ENCODE data around the gene ZNF777. TPM values are rescaled to one million over a fixed set of nuclear protein-coding genes. Genes with fewer than 3 reads are reported as not detected.

Gene ZNF777
- total RNA-seq, 2 experiments from 2014 or later: 14.5 to 14.8 TPM

DNA sequence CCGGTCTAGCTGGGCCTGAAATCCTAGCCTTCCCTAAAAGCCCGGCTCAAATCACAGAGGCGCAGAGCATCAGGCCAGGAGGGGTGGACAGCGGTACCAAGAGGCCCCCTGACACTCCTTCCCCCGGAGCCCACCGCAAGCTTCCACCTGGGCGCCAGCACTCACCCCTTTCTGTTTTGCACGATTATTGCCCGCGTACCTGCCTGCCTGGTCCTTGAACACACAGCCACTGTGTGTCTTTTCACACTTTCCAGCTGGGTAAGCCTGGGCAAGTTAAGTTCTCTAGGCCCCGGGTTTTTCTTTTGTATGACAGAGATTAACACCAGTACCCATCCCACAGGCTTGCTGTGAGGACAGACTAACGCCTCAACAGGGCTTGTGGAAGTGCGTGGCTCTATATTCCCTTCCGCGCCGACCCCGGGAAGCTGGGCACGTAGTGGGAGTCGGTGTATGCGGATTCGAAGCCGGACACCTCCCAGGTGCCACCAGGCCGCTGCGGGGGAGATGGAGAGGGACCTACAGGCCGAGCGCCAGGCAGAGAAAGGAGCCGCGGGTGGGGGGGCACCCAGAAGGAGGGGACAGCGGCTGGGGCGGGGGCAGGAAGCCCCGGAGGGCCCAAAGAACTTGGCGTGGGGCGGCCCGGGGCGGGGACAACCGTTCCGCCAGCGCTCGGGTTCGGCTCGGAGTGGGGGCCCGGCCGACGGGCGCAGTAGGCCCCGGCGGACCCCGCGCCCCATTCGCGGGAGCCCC lies 36.0 kb upstream of the ZNF777 start:
- ATAC-seq (ENCODE audit: poor library complexity) (peak; percentile 44), DNase-seq (peak; percentile 17 to 70 (median 48))
- Histone ChIP-seq H3K4me1 (ENCODE audit: insufficient read depth, low read length) (peaks cover 25% of the 10 kb centered on the region), H3K36me3 (ENCODE audit: insufficient read depth, low read length) (peaks cover 26% of the 10 kb centered on the region), H3K4me3 (ENCODE audit: low read length) (peak overlapping the region; percentile 73), H3K27me3 (ENCODE audit: control insufficient read depth in 1 of 2, insufficient read depth in 2 of 2, low read length in 2 of 2) (no peaks in the 10 kb centered on the region), H3K9me3 (ENCODE audit: control insufficient read depth in 1 of 2, insufficient read depth in 1 of 2, low read length in 2 of 2) (no peaks in the 10 kb centered on the region), H3K27ac (ENCODE audit: low read depth in 1 of 2, low read length in 2 of 2) (peak overlapping the region in 1 of 2 donors; percentile 21)
- Mint-ChIP-seq H3K4me1 (ENCODE audit: low read depth) (peaks cover 27% of the 10 kb centered on the region), H3K27me3 (no peaks in the 10 kb centered on the region), H3K36me3 (ENCODE audit: low read depth) (peaks cover 43% of the 10 kb centered on the region), H3K4me3 (peak overlapping the region; percentile 96), H3K27ac (peak overlapping the region; percentile 96), H3K9me3 (no peaks in the 10 kb centered on the region)
- TF ChIP-seq, protein P1, sequence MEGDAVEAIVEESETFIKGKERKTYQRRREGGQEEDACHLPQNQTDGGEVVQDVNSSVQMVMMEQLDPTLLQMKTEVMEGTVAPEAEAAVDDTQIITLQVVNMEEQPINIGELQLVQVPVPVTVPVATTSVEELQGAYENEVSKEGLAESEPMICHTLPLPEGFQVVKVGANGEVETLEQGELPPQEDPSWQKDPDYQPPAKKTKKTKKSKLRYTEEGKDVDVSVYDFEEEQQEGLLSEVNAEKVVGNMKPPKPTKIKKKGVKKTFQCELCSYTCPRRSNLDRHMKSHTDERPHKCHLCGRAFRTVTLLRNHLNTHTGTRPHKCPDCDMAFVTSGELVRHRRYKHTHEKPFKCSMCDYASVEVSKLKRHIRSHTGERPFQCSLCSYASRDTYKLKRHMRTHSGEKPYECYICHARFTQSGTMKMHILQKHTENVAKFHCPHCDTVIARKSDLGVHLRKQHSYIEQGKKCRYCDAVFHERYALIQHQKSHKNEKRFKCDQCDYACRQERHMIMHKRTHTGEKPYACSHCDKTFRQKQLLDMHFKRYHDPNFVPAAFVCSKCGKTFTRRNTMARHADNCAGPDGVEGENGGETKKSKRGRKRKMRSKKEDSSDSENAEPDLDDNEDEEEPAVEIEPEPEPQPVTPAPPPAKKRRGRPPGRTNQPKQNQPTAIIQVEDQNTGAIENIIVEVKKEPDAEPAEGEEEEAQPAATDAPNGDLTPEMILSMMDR (IDR thresholded peaks at IDR 0.05): no peak
- ChIA-PET CTCF (interaction anchor here (0.9 to 3.9 kb wide), 3 partner anchors 36 to 127 kb away, joined by 3 to 12 read pairs (median 5); partner anchors contain the start of gene ZNF777), POLR2A (no interaction called here)
- intact Hi-C loops (cut with DNase I, micrococcal nuclease): loop anchor here (1.0 to 10.0 kb wide), 11 partner anchors 75 to 492 kb away; partner anchors contain the start of genes PDIA4 (in 1 of the 2), ZNF282 (in 1 of the 2), ZNF425 (in 1 of the 2) and ZNF467 (in 1 of the 2)

DNA sequence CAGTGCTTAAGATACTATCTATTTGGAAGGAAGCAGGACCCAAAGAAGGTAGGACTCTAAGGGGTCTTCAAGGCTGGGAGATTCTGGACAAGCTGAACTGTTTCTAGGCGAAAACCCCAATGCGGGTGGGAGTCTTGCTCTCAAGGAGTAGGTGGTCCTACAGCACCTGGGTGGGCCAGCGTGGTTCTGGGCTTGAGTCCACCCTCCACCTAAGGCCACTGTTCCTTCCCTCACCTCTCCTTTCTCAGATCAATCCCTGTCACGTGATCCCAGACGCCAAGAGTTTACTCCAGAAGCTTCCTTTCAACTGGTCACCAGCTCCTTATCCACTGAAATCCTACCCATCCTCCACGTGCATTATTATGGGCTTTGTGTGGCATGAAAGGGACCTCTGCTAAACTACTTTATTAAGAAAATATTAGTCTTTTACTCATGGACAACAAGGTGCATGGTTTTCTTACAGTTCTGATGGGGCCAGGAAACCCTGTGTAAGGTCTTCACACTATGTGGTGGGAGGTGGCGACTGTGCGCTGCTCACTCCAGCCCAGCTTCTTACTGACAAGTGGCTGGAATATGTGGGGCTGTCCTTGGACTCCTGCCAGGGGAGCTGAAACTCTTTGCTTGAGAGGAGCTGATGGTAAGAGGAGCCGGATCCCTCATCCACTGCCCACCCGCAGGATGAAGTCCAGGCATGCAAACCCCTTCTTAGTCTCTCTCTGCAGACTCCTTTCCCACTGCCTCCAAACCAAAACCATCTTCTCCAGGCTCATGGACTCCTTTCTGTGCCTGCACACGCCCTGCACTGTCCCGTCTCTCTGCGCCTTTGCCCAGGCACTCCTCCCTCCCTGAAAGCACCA lies 35.2 kb upstream of the ZNF777 start:
- H3K36me3 Mint-ChIP-seq (ENCODE audit: low read depth): peaks cover 51% of the 10 kb centered on the region
- no peaks in the 10 kb centered on the region for H3K27me3 Mint-ChIP-seq
- Histone ChIP-seq H3K27me3 (ENCODE audit: control insufficient read depth in 1 of 2, insufficient read depth in 2 of 2, low read length in 2 of 2) (no peaks in the 10 kb centered on the region), H3K36me3 (ENCODE audit: insufficient read depth, low read length) (peaks cover 32% of the 10 kb centered on the region), H3K9me3 (ENCODE audit: control insufficient read depth in 1 of 2, insufficient read depth in 1 of 2, low read length in 2 of 2) (no peaks in the 10 kb centered on the region), H3K4me3 (ENCODE audit: low read length) (peak overlapping the region; percentile 73), H3K27ac (ENCODE audit: low read depth in 1 of 2, low read length in 2 of 2) (no peak overlapping the region), H3K4me1 (ENCODE audit: insufficient read depth, low read length) (peaks cover 25% of the 10 kb centered on the region)
- DNase-seq (peak in 1 of 14 experiments; percentile 17), ATAC-seq (ENCODE audit: poor library complexity) (no peak)
- TF ChIP-seq, protein P1 (IDR thresholded peaks at IDR 0.05): no peak
- CTCF ChIA-PET: interaction anchor here (0.9 to 3.9 kb wide), 5 partner anchors 15 to 128 kb away, joined by 3 to 12 read pairs (median 3); partner anchors contain the start of gene ZNF777
- H3K4me1 Mint-ChIP-seq (ENCODE audit: low read depth): peaks cover 27% of the 10 kb centered on the region
- H3K9me3 Mint-ChIP-seq: no peaks in the 10 kb centered on the region
- H3K27ac Mint-ChIP-seq: peak overlapping the region; percentile 96
- POLR2A ChIA-PET: interaction anchor here (1.1 kb wide), 1 partner anchor 12 kb away, joined by 3 read pairs; no protein-coding TSS in a partner anchor
- H3K4me3 Mint-ChIP-seq: peak overlapping the region; percentile 96
- intact Hi-C loops (cut with DNase I, micrococcal nuclease): loop anchor here (1.0 to 10.0 kb wide), 12 partner anchors 34 to 491 kb away; partner anchors contain the start of genes PDIA4 (in 1 of the 2), ZNF282 (in 1 of the 2), ZNF425 (in 1 of the 2) and ZNF467 (in 1 of the 2)

Measured in CD4-positive, alpha-beta T cell (primary cell).